ENCODE data around the gene COLEC11.

COLEC11 gene

DNA sequence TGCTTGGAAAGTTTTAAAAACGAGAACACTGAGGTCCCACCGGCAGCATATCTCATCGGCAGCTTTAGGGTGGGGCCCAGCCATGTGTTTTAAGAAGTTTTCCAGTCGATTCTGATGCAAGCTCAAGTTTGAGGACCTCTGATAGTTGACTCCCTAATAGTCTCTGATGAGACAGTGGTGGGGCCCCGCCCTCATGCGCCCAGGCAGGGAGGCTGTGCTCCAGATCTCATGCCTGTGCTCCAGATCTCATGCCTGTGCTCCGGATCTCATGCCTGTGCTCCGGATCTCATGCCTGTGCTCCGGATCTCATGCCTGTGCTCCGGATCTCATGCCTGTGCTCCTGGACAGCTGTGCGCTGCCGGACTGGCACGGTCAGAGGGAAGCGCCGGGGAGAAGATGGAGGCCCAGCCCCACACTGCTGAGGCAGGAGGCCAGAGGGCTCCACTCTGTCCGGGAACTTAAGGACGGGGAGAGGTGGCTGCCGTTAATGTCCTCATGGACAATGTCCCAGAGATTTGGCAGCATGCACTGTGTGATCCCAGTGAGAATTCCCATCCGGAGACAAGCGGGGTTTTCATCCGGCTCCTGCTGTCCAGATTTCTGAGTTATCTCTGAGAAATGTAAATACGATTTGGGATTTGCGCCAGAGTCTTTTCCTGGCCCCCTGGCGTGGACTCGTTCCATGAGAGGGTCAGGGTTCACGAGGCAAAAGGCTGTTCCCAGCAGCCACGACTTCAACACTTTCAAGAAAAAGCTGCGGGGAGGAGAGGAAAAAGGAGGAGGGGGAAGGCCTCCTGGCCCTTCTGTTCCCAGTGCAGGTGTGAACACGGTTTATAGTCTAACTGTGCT lies 9.4 kb upstream of the COLEC11 start:
- no peak for DNase-seq

DNA sequence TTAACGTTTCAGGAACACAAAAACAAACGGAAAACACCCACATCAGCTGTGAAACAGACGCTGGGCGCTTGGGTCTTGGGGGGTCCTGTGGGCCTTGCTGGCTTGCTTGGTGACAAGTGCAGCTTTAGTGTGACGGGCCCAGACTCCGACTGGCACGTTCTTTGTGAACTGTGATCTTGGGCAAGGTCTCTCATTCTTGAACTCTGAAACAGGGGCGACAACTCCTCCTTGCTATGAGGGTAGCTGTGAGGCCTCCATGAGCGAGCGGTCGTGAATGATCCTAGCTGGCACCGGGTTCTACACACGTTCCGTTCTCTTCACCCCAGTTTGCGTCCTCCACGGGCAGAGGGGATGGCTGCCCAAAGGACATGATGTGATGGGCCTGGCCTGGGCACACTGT lies 8.7 kb upstream of the COLEC11 start:
- DNase-seq: no peak

DNA sequence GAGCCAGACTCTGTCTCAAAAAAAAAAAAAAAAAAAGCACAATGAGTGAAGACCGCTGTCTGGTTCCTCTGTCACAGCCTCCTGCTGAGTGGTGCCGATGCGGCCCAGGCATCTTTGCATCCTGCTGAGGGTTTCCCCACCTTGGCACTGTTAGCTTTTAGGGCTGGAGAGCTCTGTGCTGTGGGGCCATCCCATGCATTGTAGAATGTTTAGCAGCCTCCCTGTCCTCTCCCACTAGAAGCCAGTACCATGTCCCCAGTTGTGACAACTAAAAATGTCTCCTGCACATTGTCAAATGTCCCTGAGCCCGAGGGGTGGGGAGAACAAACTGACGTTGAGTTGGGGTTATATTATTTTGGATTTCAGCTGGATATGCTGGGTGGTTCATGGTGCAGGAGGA lies 7.9 kb upstream of the COLEC11 start:
- no peak for DNase-seq

DNA sequence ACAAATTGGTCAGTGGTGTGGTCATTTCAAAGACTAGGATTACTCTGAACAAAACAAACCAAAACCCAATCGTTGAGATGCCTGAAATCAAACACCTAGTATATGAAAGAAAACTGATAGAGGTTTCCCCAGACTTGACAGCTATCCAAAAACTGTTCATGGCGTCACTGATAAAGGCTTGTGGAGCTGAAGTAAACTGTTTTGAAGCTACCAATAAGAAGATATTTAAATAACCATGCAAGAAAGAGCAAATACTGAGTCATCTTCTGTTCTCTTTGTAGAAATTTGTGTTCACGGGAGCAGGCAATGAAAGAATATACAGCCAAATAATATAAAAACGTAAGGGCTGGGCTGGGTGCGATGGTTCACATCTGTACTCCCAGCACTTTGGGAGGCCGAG lies 7.5 kb upstream of the COLEC11 start:
- no peak for DNase-seq

DNA sequence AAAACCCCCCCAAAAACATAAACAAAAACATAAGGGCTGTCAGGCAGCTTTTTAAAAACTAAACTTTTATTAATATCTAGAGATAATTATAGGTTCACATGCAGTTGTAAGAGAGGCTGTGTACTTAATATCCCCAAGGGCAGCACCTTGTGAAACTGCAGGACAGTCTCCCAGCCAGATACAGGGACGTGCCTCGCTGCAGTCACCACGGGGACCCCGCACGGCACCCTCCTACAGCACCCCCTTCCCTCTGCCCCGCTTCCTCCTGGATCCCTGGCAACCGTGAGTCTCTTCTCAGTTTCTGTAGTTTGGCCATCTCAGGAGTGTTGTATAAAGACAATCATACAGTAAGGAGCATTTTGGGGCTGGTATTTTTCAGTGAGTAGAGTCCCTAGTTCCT lies 6.8 kb upstream of the COLEC11 start:
- DNase-seq: no peak

DNA sequence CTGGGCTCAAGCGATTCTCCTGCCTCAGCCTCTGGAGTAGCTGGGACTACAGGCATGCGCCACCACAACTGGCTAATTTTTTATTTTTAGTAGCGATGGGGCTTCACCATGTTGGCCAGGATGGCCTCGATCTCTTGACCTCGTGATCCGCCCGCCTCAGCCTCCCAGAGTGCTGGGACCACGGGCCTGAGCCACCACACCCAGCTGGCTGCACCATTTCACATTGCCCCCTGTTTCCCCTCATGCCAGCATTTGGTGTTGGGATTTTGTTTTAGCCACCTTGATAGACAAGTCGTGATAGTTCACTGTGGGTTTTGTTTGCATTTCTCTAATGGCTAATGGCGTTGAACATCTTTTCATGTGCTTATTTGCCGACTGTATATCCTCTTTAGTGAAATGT lies 5.8 kb upstream of the COLEC11 start:
- DNase-seq: no peak

DNA sequence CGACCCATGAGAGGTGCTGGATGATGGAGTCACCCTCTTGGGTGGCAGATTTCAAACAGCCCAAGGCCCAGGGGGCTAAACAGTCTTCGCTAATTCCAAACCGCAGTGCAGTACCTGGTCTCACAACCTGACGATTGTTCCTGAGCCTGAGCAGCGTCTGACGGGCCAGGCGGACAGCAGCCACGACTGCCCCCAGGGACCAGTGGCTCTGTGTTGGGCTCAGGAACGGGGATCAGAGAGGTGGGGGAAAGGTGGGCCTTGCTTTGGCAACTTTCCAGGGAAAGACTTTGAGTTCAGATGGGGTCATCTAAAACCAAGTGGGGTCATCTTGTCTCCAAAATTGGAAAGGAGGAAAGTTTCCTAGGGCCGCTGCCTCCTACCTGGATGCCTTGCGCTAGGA lies 492 bp downstream of the COLEC11 start:
- no peak for DNase-seq

DNA sequence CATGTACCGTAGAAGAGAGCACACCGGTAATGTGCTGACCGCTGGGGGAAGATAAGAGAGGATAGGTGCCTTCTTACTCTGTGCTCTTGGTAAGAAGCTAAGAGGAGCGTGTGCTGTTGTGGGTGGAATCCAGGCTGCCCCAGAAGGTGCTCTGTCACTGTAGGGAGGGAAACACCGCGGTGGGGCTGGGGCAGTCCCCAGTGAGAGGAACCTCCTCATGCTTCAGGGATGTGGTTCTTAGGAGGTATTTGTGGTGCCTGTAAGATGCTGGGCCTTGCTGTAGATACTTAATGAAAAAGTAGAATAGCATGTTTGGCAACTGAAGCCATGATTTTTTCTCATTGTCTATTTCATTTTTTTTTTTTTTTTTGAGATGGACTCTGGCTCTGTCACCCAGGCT lies 1.1 kb downstream of the COLEC11 start:
- DNase-seq: no peak

DNA sequence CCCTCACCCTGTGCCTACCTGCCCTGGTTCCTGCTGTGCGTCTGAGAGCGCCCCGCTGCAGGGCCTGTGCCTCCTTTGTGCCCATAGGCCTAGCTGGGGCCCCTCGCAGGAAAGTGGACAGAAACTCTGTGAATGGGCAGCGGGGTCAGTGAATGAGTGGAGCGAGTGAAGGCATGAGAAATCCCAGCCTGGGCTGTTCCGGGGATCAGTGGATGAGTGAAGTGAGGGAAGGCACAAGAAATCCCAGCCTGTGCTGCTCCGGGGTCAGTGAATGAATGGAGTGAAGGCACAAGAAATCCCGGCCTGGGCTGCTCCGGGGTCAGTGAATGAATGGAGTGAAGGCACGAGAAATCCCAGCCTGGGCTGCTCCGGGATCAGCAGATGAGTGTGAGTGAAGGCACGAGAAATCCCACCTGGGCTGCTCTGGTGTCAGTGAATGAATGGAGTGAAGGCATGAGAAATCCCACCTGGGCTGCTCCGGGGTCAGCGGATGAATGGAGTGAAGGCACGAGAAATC lies 2.0 kb downstream of the COLEC11 start:
- no peak for DNase-seq

DNA sequence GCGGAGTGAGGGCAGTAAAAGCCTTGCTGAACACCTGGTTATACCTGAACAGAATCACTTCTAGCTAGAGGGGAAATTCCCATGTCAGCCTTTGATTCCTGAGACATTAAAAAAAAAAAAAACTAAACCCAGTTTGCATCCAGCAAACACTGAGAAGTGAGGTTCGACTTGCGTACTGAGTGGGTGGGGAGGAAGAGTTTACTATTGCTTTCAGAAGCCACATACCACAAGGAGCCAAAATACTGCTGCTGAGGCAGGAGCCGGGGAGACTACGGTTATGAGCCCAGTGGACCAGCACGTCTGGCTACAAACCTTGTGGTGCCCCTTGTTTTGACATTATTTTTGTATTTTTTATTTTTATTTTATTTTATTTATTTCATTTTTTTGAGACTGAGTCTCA lies 2.7 kb downstream of the COLEC11 start:
- DNase-seq: no peak

DNA sequence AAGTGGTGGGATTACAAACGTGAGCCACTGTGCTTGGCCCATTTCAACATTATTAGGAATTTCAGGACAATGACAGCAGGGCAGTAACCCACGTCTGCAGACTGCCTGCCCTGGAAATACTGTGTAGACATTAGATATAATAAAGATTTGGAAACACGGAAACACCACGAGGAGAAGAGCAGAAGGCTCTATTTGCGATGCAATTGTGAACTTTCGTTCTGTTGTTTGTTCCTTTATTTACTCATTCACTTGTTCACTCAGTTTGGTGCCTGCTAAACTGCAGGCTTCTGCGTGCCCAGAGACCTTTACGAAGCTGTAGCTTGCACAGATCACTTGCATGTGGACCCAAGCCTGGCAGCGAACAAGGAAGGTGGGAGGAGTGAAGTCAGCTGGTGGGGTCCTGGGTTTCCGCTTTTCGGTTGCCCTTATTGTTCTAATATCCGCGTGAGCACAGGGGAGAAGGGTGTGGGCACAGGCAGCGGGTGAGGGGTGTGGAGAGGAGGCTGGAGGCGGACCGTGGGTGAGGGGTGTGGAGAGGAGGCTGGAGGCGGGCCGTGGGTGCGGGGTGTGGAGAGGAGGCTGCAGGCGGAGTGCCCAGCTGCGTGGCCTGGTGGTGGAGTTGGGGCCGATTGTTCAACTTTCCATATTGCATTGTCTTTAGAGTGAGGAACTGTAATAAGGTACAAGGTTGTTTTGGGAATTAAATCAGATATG lies 3.4 kb downstream of the COLEC11 start:
- no peak for DNase-seq

DNA sequence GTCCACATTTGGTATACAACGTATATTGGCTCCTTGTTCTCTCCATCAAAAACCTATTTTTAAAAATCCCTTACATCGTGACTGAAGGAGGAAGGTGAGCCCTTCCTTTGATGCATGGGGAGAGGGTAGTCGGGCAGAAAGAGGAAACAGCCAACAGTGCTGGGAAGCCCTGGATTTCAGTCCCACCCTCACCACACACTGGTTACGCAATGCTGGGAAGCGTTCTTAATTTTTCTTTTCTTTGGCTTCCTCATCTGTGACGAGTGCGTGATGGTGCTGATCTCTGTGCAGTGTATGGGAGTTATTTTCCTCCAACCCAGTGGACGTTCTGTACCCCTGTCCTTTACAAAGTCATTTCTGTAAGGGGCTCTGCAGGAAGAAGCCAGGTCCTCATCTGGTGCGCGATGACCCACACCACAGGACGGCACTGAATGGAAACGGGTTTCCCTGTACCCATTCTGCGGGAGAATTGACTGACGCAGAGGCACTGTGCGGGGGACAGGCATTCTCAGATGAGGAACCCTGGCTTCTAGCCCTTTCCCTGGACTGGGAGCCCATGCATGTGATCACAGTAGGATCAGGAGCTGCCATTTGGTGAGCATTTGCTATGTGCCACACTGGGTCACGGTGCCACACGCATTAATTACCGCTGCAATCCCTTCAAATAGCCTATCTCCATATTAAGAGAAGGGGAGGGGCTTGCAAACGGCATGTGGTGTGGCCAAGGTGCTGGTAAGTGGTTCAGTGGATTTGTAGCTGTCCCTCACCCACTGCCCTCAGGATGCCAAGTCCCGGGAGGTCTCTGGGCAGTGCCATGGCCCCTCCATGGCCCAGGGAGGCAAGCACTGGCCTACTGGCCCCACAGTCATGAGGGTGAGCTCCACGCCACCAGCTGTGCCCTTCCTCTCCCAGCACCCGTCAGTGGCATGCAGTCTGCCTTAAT lies 4.3 kb downstream of the COLEC11 start:
- DNase-seq: no peak

DNA sequence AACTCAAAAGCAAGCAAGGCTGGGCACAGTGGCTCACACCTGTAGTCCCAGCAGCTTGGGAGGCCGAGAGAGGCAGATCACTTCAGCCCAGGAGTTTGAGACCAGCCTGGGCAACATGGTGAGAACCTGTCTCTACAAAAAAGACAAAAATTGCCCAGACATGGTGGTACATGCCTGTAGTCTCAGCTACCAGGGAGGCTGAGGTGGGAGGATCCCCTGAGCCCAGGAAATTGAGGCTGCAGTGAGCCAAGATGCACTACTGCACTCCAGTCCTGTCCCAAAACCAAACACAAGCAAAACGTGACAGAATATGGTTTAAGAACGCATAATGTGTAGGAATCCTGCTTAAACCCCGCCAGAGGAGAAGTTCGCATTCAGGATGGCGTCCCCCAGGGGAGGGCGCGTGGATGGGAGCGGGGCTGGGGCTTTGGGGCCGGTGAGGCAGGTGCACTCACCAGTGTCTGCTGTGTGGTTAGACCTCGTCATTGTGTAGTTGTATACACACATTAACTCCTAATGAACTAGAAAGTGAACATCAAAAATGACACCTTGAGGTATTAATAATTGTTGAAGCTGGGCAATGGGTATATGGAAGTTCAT lies 5.4 kb downstream of the COLEC11 start:
- DNase-seq: no peak

DNA sequence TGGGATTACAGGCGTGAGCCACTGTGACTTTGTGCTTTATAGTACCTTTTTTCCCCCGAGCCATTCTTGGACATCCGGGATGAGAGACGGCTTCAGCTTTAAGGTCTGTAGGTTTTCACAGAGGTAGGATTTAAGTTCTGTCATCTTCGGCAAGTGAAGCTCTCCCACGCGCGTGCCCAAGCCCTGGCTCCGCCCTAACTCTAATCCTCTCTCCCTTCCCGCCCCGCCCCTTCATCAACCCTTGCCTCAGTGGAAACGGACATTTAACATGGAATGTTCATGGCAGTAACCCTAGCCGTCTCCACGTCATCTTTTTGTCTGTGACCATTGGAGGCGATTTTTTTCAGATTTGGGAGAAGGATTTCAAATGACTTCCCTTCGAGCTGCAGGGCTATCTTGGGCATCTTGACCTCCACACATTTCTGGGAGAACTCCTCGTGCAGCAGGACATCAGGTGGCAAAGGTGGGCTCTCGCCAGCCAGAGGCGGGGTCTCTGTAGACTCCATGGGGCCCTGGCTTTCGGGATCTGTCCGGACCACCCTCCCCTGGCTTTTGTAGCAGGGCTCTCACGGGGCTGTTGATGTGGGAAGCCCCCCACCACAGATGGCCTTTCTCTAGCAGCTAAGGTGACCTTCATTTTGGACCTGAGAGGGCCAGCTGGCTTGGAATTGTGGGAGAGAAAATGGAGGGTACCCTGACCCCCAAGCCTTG lies 6.8 kb downstream of the COLEC11 start:
- no peak for DNase-seq

DNA sequence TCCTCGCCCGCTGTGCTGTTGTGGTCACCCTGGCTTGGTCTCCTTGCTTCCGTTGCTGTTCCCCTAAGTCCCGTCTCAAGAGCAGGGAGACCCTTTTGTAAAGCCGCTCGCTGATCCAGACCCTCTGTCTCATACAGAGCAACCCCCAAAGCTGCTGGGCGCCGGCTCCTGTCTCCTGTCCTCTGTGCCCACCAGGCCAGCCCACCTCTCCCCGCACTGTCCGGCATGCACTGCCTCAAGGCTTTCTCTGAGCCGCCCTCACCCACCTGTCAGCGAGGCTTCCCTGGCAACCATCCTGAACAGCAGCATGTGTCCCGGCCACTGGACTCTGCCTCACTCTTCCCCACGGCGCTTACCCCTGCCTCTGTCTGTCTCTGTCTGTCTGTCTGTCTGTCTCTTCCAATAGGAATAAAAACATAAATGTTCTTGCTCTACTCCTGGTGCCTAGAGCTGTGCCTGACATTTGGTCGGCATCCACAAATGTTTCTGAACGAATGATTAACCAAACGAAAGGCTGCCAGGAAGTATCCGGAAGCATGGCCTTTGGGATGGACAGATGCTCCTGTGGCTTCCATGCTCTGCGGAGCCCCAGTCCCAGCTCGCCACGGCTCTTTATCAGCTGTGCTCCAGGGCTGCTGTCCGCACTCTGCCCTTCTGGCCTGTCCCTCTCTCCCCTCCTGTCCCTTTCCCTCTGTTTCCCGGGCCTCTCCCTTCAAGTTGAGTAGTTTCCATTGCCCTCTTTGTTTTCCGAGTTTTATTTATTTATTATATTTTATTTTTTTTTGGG lies 7.8 kb downstream of the COLEC11 start:
- DNase-seq: no peak

DNA sequence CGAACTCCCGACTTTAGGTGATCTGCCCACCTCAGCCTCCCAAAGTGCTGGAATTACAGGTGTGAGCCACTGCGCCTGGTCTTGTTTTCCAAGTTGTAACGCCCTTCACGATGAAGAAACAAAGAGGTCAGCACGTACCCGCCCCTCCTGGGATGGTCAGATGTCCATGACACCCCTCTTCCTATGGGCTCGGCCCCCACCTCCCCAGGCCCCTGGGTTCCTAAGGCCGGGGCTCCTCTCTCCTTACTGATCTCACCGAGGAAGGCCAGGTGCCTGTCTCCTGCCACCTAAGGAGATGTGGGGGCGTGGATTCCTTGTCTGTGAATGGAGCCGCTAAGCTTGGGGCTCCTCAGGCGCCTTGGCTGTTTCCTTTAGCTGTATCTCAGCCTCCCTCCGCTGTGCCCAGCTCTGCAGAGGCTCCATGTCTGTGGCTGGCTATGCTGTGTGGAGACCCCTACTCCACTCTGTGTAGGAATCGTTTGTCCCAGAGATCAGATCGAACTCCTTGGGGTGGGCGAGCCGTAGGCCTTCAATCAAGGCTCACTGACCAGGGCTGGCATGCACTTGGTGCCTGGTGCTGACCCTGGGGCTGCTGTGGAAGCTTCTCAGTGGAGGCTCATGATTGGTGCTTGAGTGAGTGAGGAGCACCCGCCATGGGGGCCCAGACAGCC lies 8.8 kb downstream of the COLEC11 start:
- DNase-seq: no peak

DNA sequence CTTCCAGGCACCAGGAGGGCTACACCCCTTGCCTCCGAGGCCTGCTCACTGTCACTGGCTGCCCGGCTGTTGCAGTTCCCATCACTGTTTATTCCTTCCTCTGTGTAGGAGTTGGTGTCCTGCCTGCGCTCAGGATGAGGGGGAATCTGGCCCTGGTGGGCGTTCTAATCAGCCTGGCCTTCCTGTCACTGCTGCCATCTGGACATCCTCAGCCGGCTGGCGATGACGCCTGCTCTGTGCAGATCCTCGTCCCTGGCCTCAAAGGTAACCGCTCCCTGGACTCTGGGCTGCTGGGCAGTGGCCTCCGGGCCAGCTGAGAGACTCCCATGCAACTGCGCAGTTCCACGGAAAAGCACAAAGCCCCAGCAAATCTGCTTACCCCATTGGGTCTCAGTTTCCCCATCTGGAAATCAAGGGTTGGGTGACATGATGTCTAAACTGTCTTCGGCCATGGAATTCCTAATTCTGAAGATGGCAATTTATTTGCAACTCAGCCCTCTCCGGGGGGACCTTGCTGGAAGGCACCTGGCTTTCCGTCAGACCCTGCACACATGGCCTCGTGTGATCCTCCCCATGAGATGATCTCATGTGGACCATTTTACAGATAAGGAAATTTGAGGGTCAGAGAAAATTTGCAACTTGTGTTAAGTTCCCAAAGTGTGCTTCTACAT lies 9.4 kb downstream of the COLEC11 start:
- DNase-seq: no peak

DNA sequence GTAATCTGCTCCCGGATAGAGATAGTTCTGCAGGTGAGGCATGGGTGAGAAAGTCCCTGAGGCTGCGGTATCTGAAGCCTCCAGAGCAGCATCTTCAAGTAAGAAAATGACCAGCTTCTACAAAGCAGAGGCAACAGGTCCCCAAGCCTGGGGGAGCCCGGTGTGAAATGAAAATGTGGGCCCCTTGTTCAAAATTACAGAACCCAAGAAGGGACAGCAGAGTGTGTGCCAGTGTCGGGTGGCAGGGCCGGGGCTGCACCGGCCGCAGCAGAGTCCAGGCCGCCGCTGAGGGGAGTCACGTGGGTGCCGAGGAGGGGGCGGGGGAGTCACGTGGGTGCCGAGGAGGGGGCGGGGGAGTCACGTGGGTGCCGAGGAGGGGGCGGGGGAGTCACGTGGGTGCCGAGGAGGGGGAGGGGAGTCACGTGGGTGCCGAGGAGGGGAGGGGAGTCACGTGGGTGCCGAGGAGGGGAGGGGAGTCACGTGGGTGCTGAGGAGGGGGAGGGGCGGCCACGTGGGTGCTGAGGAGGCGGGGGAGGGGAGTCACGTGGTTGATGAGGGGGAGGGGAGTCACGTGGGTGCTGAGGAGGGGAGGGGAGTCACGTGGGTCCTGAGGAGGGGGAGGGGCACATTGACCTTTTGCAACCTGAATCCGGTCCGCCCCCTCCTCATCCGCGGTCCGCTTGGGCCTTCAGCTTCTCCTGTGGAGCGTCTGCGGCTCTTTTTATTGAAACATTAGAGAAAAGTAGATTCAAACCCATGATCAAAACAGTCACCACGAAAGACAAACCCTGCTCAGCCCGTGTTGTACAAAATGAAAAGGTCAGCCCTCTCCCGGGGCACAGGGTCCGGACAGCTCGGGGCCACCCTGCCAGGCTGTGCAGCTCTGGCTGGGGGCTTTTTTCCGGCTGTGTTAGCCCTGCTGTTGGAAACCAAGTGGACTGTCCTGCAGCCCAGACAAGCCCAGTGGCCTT lies 10.4 kb downstream of the COLEC11 start:
- DNase-seq: peak; percentile 68

DNA sequence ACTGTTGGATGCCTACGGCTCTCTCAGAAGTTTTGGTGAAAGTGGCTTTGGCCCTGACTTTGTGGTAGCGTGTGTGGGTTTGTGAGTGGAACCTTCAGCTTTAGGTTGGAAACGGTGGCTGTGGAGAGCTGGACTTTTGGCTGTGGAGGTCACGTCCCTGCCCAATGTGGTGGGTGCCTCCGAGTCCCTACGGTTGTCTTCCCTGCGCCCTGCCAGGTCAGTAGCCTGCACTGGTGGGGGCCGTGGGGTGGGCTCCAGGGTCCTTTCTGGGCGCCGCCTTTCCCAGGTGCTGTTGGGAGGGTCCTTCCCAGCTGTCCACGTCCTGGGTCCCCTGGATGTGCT lies 11.1 kb downstream of the COLEC11 start:
- DNase-seq: no peak
